ENCODE results near the gene VPS4B. TPM values are rescaled to one million over a fixed set of nuclear protein-coding genes. Genes with fewer than 3 reads are reported as not detected.
"Not testable (repeated sequence)": the region's sequence is repeated elsewhere in the genome, so short reads cannot be mapped to it uniquely, and the experiment has no call there.

The VPS4B gene
- polyA plus RNA-seq, 3 donors = 48.0 to 68.8 (median 57.7) TPM

DNA sequence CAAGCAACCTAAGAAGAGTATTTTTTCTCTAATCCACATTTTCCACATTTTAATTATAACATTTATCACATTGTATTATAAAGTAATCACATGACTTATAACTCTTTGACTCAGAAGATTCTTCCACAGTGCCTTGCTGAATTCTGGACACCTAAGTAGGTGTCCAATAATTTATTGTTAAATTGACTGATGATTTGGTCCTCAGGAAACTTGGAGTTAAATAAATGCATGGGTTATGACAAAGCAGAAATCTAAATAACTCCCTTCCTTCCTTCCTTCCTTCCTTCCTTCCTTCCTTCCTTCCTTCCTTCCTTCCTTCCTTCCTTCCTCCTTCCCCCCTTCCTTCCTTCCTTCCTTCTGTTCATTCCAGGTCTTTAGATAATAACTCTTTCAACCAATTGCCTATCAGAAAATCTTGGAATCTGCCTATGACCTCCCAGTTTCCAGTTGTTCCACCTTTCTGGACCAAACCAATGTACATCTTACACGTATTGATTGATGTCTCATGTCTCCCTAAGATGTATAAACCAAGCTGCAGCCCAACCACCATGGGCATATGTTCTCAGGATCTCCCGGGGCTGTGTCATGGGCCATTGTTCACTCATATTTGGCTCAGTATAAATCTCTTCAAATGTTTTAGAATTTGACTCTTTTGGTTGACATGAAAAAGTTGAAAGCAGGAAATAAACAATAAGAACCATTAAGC, 44.8 kb downstream of the VPS4B start:
- DNase-seq = no peak

DNA sequence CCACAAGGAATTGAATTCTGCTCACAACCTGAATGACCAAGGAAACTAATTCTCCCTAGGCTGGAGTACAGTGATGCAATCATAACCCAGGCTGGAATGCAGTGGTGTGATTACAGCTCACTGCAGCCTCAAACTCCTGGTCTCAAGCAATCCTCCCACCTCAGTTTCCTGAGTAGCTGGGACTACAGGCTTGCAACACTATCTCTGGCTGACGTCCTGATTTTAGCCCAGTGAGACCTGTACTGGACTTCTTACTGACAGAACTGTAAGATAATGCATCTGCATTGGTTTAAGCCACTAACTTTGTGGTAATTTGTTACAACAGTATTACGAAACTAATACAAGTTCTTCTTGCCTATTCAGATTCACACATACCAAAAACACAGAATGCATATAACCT, 45.7 kb downstream of the VPS4B start:
- no peak for DNase-seq

DNA sequence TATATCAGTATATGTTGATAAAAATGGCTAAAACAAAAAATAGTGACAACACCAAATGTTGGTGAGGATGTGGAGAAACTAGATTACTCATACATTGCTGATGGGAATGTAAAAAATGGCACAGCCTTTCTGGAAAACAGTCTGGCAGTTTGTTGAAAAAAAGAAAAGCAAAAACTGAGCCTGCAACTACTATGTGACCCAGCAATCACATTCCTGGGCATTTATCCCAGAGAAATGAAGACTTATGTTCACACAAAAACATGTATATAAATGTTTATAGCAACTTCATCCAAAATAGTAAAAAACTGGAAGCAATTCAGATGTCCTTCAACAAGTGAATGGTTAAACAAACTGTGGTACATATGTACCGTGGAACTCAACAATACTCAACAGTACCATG, 47.7 kb downstream of the VPS4B start:
- DNase-seq = no peak

DNA sequence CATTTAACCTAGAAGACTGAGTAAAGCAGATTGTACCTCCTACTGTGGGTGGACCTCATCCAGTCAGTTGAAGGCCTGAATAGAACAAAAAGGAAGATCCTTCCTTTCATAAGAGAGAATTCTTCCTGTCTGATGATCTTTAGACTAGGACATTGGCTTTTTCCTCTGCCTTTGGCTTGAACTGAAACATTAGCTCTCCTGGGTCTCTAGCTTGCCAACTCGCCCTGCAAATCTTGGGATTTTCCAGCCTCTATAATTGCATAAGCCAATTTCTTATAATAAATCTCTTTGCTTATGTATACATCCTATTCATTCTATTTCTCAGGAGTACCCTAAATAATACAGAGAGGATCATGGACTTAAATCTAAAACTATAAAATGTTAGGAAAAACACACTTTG, 49.1 kb downstream of the VPS4B start:
- no peak for DNase-seq

DNA sequence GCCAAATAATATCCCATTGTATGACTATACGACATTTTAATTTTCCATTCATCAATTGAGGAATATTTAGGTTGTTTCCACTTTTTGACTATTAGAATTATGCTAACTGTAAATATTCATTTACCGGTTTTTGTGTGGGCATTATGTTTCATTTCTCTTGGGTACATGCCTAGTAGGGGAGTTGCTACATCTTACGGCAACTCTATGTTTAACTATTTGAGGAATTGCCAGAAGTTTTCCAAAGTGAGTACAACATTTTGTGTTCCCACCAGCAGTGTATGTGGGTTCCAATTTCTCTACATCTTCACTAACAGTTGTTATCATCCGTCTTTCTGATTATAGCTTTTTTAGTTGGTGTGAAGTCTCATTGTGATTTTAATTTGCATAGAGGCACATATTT, 53.7 kb downstream of the VPS4B start:
- DNase-seq = no peak

DNA sequence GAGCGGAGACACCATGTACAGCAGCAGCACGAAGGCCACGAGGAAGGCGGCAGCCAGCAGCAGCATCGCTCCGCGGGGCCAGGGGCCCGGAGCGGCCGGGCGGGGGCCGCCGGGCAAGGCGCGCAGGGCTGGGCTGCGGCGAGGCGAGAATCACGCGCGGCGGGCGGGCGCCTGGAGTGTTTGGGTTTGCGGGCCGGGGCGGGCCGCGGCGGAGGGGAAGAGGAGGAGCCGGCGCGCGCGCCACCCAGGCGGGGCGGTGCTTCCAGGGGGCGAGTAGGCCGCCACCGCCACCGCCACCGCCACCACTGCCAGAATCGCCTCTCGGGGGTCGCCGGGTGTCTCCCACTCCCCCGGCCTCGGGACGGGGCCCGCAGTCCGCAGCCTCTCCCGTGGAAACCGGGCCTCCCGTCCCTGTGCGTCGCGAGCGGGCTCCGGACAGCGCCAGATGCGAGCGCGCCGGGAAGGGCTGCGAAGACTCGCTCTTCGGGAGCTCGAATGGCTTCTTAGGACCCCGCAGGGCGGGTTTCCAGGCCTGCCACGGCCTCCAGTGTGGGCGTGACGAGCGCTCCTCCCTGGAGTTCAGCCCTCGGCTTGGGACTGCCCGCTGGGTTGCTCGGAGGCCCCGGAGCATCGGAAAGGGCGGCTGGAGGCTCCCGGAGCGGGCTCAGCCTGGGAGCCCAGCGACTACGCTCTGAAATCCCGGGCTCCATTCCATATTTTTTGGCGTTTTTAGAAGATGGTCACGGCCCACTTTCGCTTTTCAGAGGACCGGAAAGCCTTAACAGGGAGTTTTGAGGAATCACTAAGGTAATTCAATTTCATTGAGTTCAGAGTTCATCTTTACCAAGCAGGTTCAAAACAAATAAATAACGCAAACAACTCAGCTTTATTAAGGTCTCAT, 55.0 kb downstream of the VPS4B start, which contains the start of gene KDSR:
KDSR (minus strand) TSS at position 154 of the 901 bp plus-strand sequence; CDS start at position 66, 88 bp downstream.
- DNase-seq = peak; percentile 99

DNA sequence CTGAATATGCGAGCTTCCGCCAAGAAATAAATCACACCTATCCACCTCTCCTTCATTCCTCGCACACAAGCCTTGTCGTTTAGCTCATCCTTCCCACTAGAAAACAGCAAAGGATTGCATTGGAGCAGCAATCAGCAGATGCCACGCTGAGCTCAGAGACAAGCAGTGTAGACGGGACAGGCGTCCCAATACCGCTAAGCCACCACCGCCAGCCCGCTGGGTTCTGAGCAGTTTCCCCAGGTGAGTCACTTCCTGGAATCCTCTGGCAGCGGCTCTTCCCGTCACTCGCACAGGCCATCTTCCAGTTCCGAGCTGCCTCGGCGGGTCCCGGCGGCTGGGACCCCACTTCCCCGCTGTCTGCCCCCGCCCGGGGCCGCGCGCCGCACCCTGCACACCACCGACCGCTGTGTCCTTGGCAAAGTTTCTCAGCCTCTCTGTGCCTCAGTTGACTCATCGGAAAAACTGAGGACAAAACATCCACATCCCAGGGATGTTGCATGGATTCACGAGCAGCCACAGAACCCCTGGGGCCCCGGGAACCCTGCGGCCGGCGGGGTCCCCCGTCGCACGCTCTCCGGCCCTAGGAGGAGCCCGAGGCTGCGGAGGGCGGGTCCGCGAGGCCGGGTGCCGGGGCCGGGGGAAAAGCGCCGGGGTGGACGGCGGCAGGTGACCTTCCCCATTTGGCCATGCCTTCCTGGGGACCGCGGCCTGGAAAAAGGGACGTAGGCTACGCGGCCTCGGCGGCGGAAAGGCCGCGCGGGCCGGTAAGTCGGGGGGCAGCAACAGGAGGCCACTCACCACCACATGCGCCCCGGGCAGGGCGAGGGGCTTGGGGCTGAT, 55.8 kb downstream of the VPS4B start:
- peak; percentile 26 for DNase-seq

DNA sequence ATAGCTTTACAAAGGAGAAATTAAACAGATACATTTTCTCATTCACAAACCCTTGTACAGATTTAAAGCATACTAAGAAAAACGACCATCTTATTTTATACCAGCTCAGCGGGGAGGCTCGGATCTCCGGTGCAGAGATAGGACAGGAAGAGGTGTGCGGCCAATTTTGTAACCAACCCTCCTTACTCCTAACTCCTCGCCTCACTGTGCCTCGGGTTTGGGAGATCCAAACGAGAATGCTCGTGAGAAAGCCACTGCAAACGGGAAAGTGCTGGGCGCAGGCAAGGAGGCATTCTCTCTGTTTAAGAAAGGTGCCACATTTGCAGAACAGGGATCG, 56.4 kb downstream of the VPS4B start:
- DNase-seq = no peak

DNA sequence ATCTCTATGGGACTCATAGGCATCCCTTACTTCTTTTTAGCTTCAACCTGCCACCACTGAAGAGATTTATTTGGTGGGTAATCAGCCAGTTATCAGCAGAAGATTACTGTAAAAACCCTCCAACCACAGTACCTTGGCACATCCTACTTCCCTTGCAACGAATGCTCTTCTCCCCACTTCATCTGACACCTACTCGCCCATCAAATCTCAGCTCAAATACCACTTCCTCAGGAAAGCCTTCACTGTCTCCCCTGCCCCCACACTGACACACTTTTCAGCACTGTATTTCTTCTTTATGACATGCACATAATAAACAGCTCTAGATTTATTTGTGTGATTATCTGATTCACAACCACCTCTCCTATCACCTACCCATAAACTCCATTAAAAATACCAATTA, 58.3 kb downstream of the VPS4B start:
- no peak for DNase-seq

DNA sequence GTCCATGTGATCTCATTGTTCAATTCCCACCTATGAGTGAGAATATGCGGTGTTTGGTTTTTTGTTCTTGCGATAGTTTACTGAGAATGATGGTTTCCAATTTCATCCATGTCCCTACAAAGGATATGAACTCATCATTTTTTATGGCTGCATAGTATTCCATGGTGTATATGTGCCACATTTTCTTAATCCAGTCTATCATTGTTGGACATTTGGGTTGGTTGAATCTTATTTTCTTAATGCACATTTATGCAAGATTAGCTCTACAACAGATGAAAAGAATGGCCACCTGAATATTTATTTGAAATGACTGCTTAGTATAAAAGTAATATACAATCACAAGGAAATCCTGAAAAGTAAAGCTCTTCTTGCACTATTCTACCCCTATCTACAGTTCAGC, 58.9 kb downstream of the VPS4B start:
- DNase-seq = not testable (repeated sequence)

DNA sequence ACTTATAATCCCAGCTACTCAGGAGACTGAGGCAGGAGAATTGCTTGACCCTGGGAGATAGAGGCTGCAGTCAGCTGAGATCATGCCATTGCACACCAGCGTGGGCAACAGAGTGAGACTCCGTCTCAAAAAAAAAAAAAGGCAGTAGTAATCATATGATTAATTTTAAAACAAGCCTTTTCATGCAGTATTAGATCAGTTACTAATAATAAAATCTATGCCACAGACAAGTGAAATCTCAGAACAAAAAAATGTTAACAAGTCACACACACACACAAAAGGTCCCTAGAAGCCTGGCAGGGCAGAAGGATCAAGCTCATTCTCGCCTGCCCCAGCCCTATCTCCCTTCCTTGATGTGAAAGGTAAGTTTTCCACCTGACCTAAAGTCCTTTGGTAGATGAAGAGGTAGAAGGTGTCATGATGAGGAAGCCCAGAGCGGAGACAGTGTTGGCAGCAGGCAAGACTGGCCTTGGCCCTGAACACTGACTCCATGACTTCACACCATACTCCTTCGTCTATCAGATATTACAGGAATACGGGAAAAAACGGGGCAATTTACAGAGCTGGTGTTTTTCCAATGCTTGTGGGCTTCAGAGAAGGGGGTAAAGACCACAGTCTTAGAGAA, 65.9 kb downstream of the VPS4B start:
- no peak for DNase-seq

DNA sequence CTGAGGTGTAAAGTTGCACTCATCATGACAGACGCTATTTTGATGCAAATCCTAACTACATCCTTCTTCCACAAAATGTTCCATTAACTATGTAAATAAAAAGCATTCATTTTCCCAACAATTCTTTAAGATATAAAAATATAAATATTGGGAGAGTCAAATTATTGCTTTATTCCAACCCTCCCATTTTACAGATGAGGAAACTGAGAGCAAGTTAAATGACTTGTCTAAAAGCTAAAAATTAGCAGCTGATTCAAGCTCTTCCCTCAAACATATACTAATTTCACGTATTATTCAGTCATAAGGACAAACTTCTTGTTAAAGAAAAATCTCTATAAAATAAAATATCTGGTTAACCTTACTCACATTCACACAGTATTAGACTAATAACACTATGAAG, 72.0 kb downstream of the VPS4B start:
- DNase-seq = no peak

DNA sequence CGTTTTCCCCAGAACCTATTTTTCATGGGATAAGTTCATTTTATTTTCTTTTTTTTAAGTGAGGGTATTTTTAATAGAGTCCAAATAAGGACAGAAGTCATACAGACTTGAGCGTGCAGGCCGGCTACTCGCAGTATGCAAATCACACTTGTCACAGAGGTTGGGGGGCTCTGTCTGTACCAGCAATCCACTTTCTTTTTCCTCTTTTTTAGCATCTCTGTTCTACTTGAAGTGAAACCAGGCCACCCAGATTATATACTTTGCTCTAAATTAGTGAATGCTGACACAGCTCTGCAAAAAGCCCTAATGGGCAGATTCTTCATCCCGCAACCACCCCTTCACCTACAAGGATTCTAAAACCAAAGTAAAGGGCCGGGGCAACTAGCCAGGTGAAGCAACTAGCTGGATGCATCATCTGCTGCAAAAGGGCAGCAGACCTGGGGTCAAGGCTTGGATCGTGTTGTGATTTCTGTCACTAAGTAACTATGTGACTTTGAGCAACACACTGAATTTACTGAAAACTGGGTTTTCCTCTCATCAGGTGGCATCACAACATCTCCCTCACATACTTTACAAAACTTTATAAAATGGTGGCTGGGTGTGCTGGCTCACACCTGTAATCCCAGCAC, 73.7 kb downstream of the VPS4B start:
- DNase-seq = no peak

DNA sequence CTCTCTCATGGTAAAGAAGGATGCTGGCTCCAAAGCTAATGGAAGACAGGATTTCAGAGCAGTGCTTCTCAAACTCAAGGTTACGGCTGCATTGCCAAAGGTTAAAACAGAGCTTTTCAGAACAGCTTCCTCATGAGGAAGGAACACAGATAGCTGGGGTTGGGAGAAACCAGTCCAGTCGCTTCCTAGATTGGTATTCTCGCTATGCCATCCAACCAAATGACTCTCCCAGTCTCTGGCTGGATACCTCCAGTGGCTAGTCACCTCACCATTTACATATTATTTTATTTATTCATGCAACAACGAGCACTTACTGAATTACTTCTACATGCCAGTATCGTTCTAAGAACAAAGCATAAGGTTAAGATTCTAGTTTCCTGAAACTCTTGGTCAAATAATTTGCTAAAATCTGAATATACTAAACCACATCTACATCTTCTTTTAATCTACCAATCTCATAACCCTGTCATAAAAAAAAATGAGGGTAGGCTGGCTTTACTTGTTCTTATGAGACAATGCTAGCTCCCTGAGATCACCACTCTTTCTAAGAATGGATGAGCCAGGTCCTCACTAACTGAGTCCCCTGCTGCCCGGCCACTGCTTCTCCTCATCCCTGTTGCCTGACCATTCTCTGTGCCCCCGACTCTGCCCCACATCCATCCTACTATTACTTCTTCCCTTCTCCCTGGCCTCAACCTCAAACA, 75.6 kb downstream of the VPS4B start:
- DNase-seq = no peak

DNA sequence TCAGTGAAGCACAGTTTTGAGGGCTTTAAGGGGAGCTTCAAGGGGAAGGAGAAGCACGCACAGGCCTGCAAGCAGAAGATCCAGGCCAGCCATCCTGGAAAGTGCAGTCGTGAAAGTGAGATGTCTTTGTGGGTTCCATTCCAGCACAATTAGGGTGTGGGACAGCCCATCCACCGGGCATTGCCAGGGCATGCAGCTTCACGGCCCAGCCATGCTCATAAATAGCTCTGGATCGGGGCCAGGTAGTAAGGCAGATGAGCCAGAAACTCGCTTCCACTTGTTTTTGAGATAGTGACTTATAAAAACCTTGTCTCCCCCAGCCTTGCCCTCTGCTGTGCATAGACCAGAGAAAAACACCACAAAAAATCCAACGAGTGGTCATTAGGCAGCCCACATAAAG, 76.2 kb downstream of the VPS4B start:
- no peak for DNase-seq

DNA sequence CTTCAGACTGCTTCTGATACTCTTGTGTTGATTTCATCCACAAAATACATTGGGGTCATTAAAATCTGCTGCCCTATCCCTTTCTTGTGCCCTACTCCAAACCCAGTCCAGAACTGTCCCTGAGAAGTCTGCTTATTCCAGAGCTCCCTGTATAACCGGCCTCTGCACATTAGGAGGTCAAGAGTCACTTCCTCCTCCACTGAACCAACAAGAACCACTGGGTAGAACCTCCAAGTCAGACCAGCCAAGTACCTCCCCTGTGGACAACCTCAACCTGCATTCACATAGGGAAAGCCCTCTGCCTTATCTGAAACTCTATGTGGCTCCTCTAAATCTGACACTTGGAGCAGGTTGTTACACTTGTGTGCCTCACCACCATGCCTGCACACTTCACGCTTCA, 77.4 kb downstream of the VPS4B start:
- DNase-seq = no peak

DNA sequence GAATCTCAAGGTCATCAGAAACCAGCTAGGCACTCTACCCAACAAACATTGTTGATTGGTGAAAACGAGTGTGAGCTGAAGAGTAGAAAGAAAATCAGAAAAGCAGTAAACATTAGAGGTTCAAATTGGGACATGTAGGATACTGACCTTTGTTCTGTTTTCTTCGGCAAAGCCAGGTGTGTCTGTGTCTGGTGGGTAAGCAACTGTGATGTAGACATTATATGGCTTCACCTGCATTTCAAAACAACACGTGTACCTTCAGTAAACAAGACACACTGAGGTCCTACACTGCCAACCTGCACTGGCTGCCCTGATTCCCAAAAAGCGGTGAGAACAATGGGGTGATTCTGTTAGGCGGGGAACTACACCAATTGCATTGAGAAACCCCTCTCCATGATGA, 78.0 kb downstream of the VPS4B start:
- no peak for DNase-seq

DNA sequence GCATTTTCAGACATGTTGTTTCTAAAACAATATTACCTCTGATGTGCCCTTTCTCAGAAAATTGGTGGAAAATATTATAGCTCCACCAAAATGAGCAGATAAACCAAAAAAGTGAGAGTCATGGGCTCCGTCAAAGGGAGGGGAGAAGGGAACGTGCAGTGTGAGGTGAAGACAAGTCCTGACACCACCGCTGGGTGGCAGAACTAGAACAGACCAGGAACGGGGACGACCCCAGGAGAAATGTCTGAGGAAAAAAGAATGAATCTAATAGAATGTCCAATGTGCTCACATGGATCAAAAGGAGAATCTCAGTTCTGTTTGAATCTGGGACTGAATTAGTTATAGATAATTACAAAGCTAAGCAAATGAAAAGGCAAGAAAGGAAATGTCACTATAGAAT, 80.1 kb downstream of the VPS4B start:
- DNase-seq = no peak

DNA sequence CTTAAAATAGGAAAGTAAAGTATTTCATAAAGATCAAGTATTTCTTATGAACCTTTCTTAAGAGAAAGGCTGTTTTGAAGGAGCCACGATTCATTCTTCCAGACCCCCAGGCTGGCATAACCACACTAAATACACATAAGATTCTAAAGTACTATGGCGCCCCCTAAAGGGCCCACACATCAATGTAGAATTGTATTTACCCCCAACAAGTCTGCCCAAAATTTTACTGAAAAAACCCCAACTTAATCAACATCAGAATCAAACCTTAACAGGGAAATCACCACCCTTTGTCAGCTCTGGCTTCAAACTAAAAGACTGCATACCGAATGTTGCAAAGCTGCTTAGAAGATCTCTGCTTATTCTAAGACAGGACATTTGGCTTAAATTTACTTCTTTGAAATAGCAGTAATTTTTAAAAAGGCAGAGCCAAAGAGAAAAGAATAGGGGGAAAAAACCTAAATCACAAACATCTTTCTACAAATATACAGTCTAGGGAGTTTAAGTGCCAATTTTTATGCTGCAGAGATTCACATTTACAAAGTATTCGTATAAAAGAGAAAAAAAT, 82.3 kb downstream of the VPS4B start:
- DNase-seq = no peak
